SJSA1 (cell line): Measurements from ENCODE around the gene TPPP2. TPM values are rescaled to one million over a fixed set of nuclear protein-coding genes. Genes with fewer than 3 reads are reported as not detected.
"Not testable (repeated sequence)": the region's sequence is repeated elsewhere in the genome, so short reads cannot be mapped to it uniquely, and the experiment has no call there.

Source experiments
- DNase-seq, 2 experiments: peaks; one replicate each; pipeline ENCODE4 v3.0.0-alpha.2; 2015 to 2020; ENCODE audit warnings: low spot score in 2 of 2, low read depth in 1 of 2
- H3K27ac ChIP-seq: fragments of 250-450 bp; sonication (Bioruptor Pico); 2 replicates; pipeline ENCODE4 v1.5.1; 2020; ENCODE audit warnings: mild to moderate bottlenecking, moderate library complexity
- H3K27me3 ChIP-seq: fragments of 250-450 bp; sonication (Bioruptor Pico); replicated peaks from 2 replicates; pipeline ENCODE4 v1.5.1; 2020; ENCODE audit warnings: mild to moderate bottlenecking, moderate library complexity
- H3K36me3 ChIP-seq: fragments of 250-450 bp; sonication (Bioruptor Pico); 2 replicates; pipeline ENCODE4 v1.5.1; 2020; ENCODE audit warnings: mild to moderate bottlenecking
- H3K4me1 ChIP-seq: fragments of 250-450 bp; sonication (Bioruptor Pico); replicated peaks from 2 replicates; pipeline ENCODE4 v1.6.1; 2021; ENCODE audit warnings: mild to moderate bottlenecking
- H3K4me3 ChIP-seq: fragments of 250-450 bp; sonication (Bioruptor Pico); 2 replicates; pipeline ENCODE4 v1.5.1; 2020; ENCODE audit warnings: mild to moderate bottlenecking
- H3K9me3 ChIP-seq: fragments of 250-450 bp; sonication (Bioruptor Pico); replicated peaks from 2 replicates; pipeline ENCODE4 v1.5.1; 2020; ENCODE audit warnings: mild to moderate bottlenecking
- total RNA-seq: library from RNA; depleted of rRNA; stranded (reverse); fragments of >200 nt; shearing (Covaris generic); gene quantifications from 2 replicates; pipeline ENCODE4 v1.2.3, GENCODE V29; 2014

The TPPP2 gene
- total RNA-seq, 1 experiment from 2014 or later = not detected

DNA sequence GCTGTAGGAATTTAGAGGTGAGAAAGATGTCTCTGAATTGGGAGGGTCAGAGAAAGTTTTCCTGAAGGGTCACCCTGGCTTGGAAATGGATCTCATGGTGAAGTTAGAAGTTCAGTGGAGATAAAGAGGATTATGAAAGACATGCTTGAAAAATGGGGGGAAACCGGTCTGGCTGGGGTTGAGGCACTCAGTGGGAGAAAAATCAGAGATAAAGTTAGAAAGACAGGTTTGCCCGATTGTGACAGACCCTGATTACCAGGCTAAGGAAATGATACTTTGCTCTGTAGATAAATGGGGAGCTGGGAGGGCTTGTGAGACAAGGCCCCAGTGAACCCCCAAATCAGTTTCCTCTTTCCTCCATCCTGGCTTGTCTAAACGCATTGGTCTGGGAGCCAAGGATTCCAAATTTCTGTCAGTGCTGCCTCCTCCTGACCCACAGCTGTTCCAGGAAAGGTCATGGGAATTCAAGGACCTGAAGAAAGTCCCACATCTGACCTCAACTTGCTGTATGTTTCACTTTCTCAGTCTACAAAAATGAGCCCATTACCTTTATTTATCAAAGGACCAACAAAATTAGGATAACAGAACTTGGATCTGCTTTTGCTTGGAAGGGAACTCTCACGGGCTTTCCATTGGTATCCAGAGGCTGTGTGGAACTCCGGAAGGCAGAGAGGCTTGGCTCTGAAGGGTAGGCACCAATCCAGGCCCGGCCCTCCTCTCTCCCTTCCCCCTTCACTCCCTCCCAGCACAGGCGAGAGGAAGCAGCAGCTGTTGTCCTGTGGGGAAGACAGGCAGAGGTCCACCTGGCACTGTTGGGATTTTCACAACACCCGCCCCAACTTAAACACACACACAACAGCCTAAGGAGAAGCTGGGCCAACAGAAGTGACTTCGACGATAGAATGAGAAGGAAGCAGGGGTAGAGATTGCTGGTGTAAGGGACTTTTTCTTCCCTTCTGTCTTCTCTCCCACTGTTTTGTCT is 8.7 kb downstream of the TPPP2 start:
- no peaks in the 10 kb centered on the region for H3K9me3 ChIP-seq
- no peaks in the 10 kb centered on the region for H3K4me1 ChIP-seq
- H3K4me3 ChIP-seq = no peak overlapping the region
- DNase-seq = no peak
- no peaks in the 10 kb centered on the region for H3K27me3 ChIP-seq
- no peaks in the 10 kb centered on the region for H3K36me3 ChIP-seq
- no peak overlapping the region for H3K27ac ChIP-seq

- H3K9me3 ChIP-seq = no peaks in the 10 kb centered on the region
- H3K36me3 ChIP-seq = no peaks in the 10 kb centered on the region
- H3K4me3 ChIP-seq = no peak overlapping the region
- H3K27me3 ChIP-seq = no peaks in the 10 kb centered on the region
- DNase-seq = peak in 1 of 2 experiments; percentile 12
- no peaks in the 10 kb centered on the region for H3K4me1 ChIP-seq
- H3K27ac ChIP-seq = no peak overlapping the region
Measured at GRCh38 chr14:21039585-21040369, 9.8 kb downstream of the TPPP2 start.

DNA sequence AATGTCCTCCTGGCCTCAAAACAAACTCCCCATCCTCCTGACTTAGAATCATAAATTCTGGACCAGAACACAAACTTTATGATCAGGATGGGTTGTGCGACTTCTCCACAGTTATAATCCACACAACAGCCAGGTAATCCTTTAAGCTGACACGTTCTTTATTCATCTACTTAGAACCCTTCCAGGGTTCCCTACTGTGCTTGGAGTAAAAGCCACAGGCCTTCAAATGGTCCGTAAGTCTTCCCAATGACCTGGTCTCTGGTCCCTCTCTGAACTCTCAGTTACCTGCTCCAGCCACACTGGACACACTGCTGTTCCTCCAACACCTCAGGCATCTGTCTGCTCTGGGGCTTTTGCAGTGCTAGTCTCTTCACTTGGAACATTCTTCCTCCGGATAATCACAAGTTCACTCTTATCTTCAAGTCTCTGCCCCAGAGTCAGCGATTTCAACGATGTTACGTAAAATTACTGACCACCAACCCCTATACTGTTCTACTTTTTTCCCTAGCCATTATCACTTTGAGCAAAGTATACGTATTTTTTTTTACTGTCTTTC is 10.4 kb downstream of the TPPP2 start:
- DNase-seq = no peak
- H3K4me1 ChIP-seq = no peaks in the 10 kb centered on the region

GRCh38 chr14:21040941-21041340 is 10.9 kb downstream of the TPPP2 start:
- DNase-seq, H3K4me1 ChIP-seq, H3K4me3 ChIP-seq, H3K27me3 ChIP-seq, H3K9me3 ChIP-seq, H3K27ac ChIP-seq, H3K36me3 ChIP-seq: not testable (repeated sequence)

More for the DNA sequence above, 10.4 kb downstream of the TPPP2 start:
- Histone ChIP-seq H3K27ac (no peak overlapping the region), H3K4me3 (no peak overlapping the region), H3K27me3 (no peaks in the 10 kb centered on the region), H3K9me3 (no peaks in the 10 kb centered on the region), H3K36me3 (no peaks in the 10 kb centered on the region)

GRCh38 chr14:21041676-21042433 is 11.8 kb downstream of the TPPP2 start, which contains the start of gene RNASE7:
RNASE7 (plus strand) TSS chr14:21042362; CDS start chr14:21042993, 631 bp downstream.
- Histone ChIP-seq H3K4me1 (no peaks in the 10 kb centered on the region), H3K27ac (no peak within 1 kb of the TSS), H3K9me3 (no peaks in the 10 kb centered on the region), H3K27me3 (0 out of 2 replicates have a peak, but pooled peaks cover 3% of the 10 kb centered on the region), H3K4me3 (no peak within 1 kb of the TSS), H3K36me3 (no peaks in the 10 kb centered on the region)
- DNase-seq = no peak

- no peak for DNase-seq
- Histone ChIP-seq H3K9me3 (no peaks in the 10 kb centered on the region), H3K36me3 (no peaks in the 10 kb centered on the region), H3K4me3 (no peak overlapping the region), H3K27ac (no peak overlapping the region), H3K27me3 (0 out of 2 replicates have a peak, but pooled peaks cover 3% of the 10 kb centered on the region), H3K4me1 (no peaks in the 10 kb centered on the region)
Measured at GRCh38 chr14:21042918-21043317, 12.9 kb downstream of the TPPP2 start.

- Histone ChIP-seq H3K9me3 (no peaks in the 10 kb centered on the region), H3K27ac (no peak overlapping the region), H3K4me1 (no peaks in the 10 kb centered on the region), H3K4me3 (no peak overlapping the region), H3K36me3 (no peaks in the 10 kb centered on the region), H3K27me3 (0 out of 2 replicates have a peak, but pooled peaks cover 3% of the 10 kb centered on the region)
- DNase-seq = no peak
Measured at GRCh38 chr14:21043387-21043973, 13.5 kb downstream of the TPPP2 start.

DNA sequence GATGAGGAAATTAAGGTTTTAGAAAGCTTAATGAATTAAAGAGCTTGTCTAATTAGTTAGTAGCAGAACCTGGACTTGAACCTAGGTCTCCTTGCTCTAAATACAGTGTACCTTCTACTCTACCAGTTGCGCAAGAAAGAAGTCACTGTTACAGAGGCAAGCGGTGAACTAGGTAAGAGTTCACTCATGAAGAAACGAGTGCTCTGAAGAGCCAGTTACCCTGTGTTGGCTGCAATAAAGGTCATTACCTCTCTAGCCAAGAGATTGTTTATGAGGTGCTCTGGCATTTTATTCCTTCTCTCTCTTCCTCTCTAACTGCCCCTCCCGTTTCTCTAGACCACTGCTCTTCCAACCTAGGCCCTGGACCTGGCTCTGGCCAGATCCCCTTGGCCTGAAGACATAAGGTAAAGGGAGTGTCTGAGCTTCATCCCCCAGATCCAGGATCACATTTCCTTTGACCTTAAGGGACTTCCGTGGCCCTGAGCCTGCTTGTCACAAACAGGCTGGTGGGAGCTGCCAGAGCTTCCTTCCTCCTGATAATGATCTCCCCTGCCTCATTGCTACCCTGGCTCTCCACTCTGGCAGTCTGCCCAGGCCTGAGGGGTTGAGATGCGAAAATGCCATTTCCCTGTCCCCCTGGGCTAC is 14.1 kb downstream of the TPPP2 start:
- Histone ChIP-seq H3K27ac (no peak overlapping the region), H3K9me3 (no peaks in the 10 kb centered on the region), H3K4me1 (no peaks in the 10 kb centered on the region), H3K4me3 (no peak overlapping the region), H3K27me3 (0 out of 2 replicates have a peak, but pooled peaks cover 3% of the 10 kb centered on the region), H3K36me3 (no peaks in the 10 kb centered on the region)
- no peak for DNase-seq

GRCh38 chr14:21047378-21047781 is 17.4 kb downstream of the TPPP2 start:
- Histone ChIP-seq H3K9me3 (no peaks in the 10 kb centered on the region), H3K27ac (no peak overlapping the region), H3K4me3 (no peak overlapping the region), H3K27me3 (0 out of 2 replicates have a peak, but pooled peaks cover 3% of the 10 kb centered on the region), H3K36me3 (no peaks in the 10 kb centered on the region), H3K4me1 (no peaks in the 10 kb centered on the region)
- no peak for DNase-seq

GRCh38 chr14:21048638-21049037 is 18.6 kb downstream of the TPPP2 start:
- Histone ChIP-seq H3K27me3 (0 out of 2 replicates have a peak, but pooled peaks cover 3% of the 10 kb centered on the region), H3K36me3 (no peaks in the 10 kb centered on the region), H3K4me1 (no peaks in the 10 kb centered on the region), H3K4me3 (no peak overlapping the region), H3K9me3 (no peaks in the 10 kb centered on the region), H3K27ac (no peak overlapping the region)
- no peak for DNase-seq

DNA sequence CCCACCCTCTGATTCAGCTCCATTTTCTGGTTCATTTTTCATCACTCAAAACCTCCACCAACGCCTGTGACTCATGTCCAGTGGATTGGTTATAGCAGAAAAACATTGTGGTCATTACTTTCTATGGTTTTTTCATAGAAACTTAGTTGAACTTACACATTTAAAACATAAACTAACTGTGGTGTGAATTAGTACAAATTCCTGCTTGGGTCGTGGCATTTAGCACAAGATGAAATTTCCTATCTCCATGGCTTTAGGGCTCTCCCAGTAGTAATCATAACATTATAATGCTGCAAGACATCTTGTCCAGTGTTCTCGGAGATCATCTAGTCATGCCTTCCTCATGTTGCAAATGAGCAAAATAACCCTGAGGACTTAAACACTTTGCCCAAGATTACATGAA is 19.3 kb downstream of the TPPP2 start:
- Histone ChIP-seq H3K9me3 (no peaks in the 10 kb centered on the region), H3K4me1 (no peaks in the 10 kb centered on the region), H3K27ac (no peak overlapping the region), H3K27me3 (0 out of 2 replicates have a peak, but pooled peaks cover 3% of the 10 kb centered on the region), H3K4me3 (no peak overlapping the region), H3K36me3 (no peaks in the 10 kb centered on the region)
- no peak for DNase-seq

DNA sequence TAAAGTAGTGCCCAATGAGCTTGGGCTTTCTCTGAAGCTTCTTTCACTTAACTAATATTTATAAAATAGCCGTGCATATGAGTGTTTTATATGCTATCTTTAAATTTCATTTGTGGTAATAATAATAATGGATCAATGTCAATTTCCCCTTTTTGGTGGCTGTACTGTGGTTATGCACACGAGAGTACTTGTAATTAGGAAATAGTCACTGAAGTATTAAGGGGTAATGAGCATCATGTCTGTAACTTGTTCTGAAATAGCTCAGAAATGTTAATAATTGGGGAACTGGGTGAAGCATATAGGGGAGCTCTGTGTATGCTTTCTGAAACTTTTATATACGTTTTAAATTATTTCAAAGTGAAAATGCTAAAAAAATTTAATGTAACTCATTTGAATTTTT is 20.6 kb downstream of the TPPP2 start:
- Histone ChIP-seq H3K27ac (no peak overlapping the region), H3K27me3 (0 out of 2 replicates have a peak, but pooled peaks cover 2% of the 10 kb centered on the region)

More for the DNA sequence above, 20.6 kb downstream of the TPPP2 start:
- Histone ChIP-seq H3K4me1 (no peaks in the 10 kb centered on the region), H3K9me3 (no peaks in the 10 kb centered on the region), H3K36me3 (no peaks in the 10 kb centered on the region), H3K4me3 (no peak overlapping the region)
- DNase-seq = no peak
